Measurements from ENCODE around the gene TBX21.

The TBX21 gene

GRCh38 chr17:47712330-47713023 is 20.6 kb upstream of the TBX21 start:
- peaks cover 11 to 21% of the 10 kb centered on the region in 2 donors for H3K36me3 ChIP-seq (replicated peaks in 1 of 2; ENCODE audit: control insufficient read depth in 2 of 2, insufficient read depth in 2 of 2, low read length in 2 of 2)
- no peak overlapping the region for H4K91ac ChIP-seq (ENCODE audit: low read depth, low read length, poor library complexity)
- no peaks in the 10 kb centered on the region for H3K79me1 ChIP-seq (ENCODE audit: low read depth, low read length)
- H2BK5ac ChIP-seq (ENCODE audit: low read length), result no peak overlapping the region
- H3K18ac ChIP-seq (ENCODE audit: low read length), result no peak overlapping the region
- no peak overlapping the region for H2AK5ac ChIP-seq (ENCODE audit: low read depth, low read length)
- no peak overlapping the region for H2BK120ac ChIP-seq (ENCODE audit: low read depth, low read length)
- no peak overlapping the region for H3K14ac ChIP-seq (ENCODE audit: low read length)
- WGBS, 2 donors (ENCODE audit: extremely low coverage in 2 of 2, insufficient read length in 2 of 2, insufficient replicate concordance in 1 of 2), result no CpG with 5 or more reads among the region's 5 CpGs
- no peak overlapping the region for H3K4me3 ChIP-seq (ENCODE audit: low read length in 2 of 2)
- H3K4ac ChIP-seq (ENCODE audit: low read length), result no peak overlapping the region
- H3K27ac ChIP-seq (replicated peaks; ENCODE audit: low read length), result no peak overlapping the region
- H3K9me3 ChIP-seq (replicated peaks in 1 of 2; ENCODE audit: control insufficient read depth in 2 of 2, insufficient read depth in 1 of 2, low read depth in 1 of 2, low read length in 2 of 2), result no peaks in the 10 kb centered on the region
- peaks cover 3 to 14% of the 10 kb centered on the region in 2 donors for H3K4me1 ChIP-seq (ENCODE audit: control insufficient read depth in 2 of 2, insufficient read depth in 1 of 2, low read depth in 1 of 2, low read length in 2 of 2)
- no peak overlapping the region for H3K23ac ChIP-seq (ENCODE audit: low read depth, low read length, poor library complexity)
- H4K8ac ChIP-seq (ENCODE audit: low read depth, low read length), result no peak overlapping the region
- H2BK12ac ChIP-seq (ENCODE audit: low read length), result no peak overlapping the region
- H2BK15ac ChIP-seq (ENCODE audit: low read length), result no peak overlapping the region
- no peak overlapping the region for H3K4me2 ChIP-seq (ENCODE audit: insufficient read depth, low read length, poor library complexity, severe bottlenecking)
- H3K9ac ChIP-seq (ENCODE audit: low read depth, low read length, poor library complexity), result no peak overlapping the region
- no peak for DNase-seq (ENCODE audit: low spot score)
- peaks cover 0 to 26% (median 12%) of the 10 kb centered on the region in 3 experiments for H3K27me3 ChIP-seq (ENCODE audit: control insufficient read depth in 3 of 3, insufficient read depth in 3 of 3, low read depth in 1 of 3, low read length in 3 of 3)
- H2AFZ ChIP-seq (ENCODE audit: low read length), result no peak overlapping the region

- Histone ChIP-seq H3K36me3 (replicated peaks in 1 of 2; ENCODE audit: control insufficient read depth in 2 of 2, insufficient read depth in 2 of 2, low read length in 2 of 2) (peaks cover 11 to 21% of the 10 kb centered on the region in 2 donors), H3K14ac (ENCODE audit: low read length) (peak overlapping the region; percentile 47), H2AK5ac (ENCODE audit: low read depth, low read length) (peak overlapping the region; percentile 33), H3K4me3 (ENCODE audit: low read length in 2 of 2) (no peak overlapping the region), H2BK5ac (ENCODE audit: low read length) (no peak overlapping the region), H3K27ac (replicated peaks; ENCODE audit: low read length) (no peak overlapping the region), H3K4me2 (ENCODE audit: insufficient read depth, low read length, poor library complexity, severe bottlenecking) (no peak overlapping the region), H3K23ac (ENCODE audit: low read depth, low read length, poor library complexity) (peak overlapping the region; percentile 68), H3K9ac (ENCODE audit: low read depth, low read length, poor library complexity) (peak overlapping the region; percentile 9), H3K4me1 (ENCODE audit: control insufficient read depth in 2 of 2, insufficient read depth in 1 of 2, low read depth in 1 of 2, low read length in 2 of 2) (peaks cover 0 to 9% of the 10 kb centered on the region in 2 donors), H4K91ac (ENCODE audit: low read depth, low read length, poor library complexity) (no peak overlapping the region), H3K27me3 (ENCODE audit: control insufficient read depth in 3 of 3, insufficient read depth in 3 of 3, low read depth in 1 of 3, low read length in 3 of 3) (peaks cover 0 to 41% (median 8%) of the 10 kb centered on the region in 3 experiments), H2BK120ac (ENCODE audit: low read depth, low read length) (no peak overlapping the region), H2AFZ (ENCODE audit: low read length) (no peak overlapping the region), H2BK15ac (ENCODE audit: low read length) (no peak overlapping the region), H3K79me1 (ENCODE audit: low read depth, low read length) (no peaks in the 10 kb centered on the region), H3K9me3 (replicated peaks in 1 of 2; ENCODE audit: control insufficient read depth in 2 of 2, insufficient read depth in 1 of 2, low read depth in 1 of 2, low read length in 2 of 2) (no peaks in the 10 kb centered on the region), H3K4ac (ENCODE audit: low read length) (no peak overlapping the region), H2BK12ac (ENCODE audit: low read length) (no peak overlapping the region), H3K18ac (ENCODE audit: low read length) (peak overlapping the region; percentile 77), H4K8ac (ENCODE audit: low read depth, low read length) (no peak overlapping the region)
- no CpG with 5 or more reads among the region's 15 CpGs for WGBS, 2 donors (ENCODE audit: extremely low coverage in 2 of 2, insufficient read length in 2 of 2, insufficient replicate concordance in 1 of 2)
- no peak for DNase-seq (ENCODE audit: low spot score)
Observed at GRCh38 chr17:47713980-47714700, 18.9 kb upstream of the TBX21 start.

GRCh38 chr17:47714773-47715396 is 18.2 kb upstream of the TBX21 start:
- Histone ChIP-seq H2AFZ (ENCODE audit: low read length) (no peak overlapping the region), H2BK12ac (ENCODE audit: low read length) (no peak overlapping the region), H3K36me3 (replicated peaks in 1 of 2; ENCODE audit: control insufficient read depth in 2 of 2, insufficient read depth in 2 of 2, low read length in 2 of 2) (peaks cover 8 to 15% of the 10 kb centered on the region in 2 donors), H3K27me3 (ENCODE audit: control insufficient read depth in 3 of 3, insufficient read depth in 3 of 3, low read depth in 1 of 3, low read length in 3 of 3) (peaks cover 0 to 48% (median 7%) of the 10 kb centered on the region in 3 experiments), H3K4ac (ENCODE audit: low read length) (no peak overlapping the region), H3K18ac (ENCODE audit: low read length) (no peak overlapping the region), H3K9me3 (replicated peaks in 1 of 2; ENCODE audit: control insufficient read depth in 2 of 2, insufficient read depth in 1 of 2, low read depth in 1 of 2, low read length in 2 of 2) (no peaks in the 10 kb centered on the region), H3K9ac (ENCODE audit: low read depth, low read length, poor library complexity) (no peak overlapping the region), H2BK120ac (ENCODE audit: low read depth, low read length) (no peak overlapping the region), H2BK15ac (ENCODE audit: low read length) (no peak overlapping the region), H4K91ac (ENCODE audit: low read depth, low read length, poor library complexity) (no peak overlapping the region), H3K27ac (replicated peaks; ENCODE audit: low read length) (no peak overlapping the region), H3K4me2 (ENCODE audit: insufficient read depth, low read length, poor library complexity, severe bottlenecking) (no peak overlapping the region), H3K79me1 (ENCODE audit: low read depth, low read length) (no peaks in the 10 kb centered on the region), H2BK5ac (ENCODE audit: low read length) (no peak overlapping the region), H3K23ac (ENCODE audit: low read depth, low read length, poor library complexity) (peak overlapping the region; percentile 68), H3K4me1 (ENCODE audit: control insufficient read depth in 2 of 2, insufficient read depth in 1 of 2, low read depth in 1 of 2, low read length in 2 of 2) (peaks cover 0 to 9% of the 10 kb centered on the region in 2 donors), H4K8ac (ENCODE audit: low read depth, low read length) (no peak overlapping the region), H3K4me3 (ENCODE audit: low read length in 2 of 2) (no peak overlapping the region), H2AK5ac (ENCODE audit: low read depth, low read length) (no peak overlapping the region), H3K14ac (ENCODE audit: low read length) (no peak overlapping the region)
- no peak for DNase-seq (ENCODE audit: low spot score)
- no CpG with 5 or more reads among the region's 6 CpGs for WGBS, 2 donors (ENCODE audit: extremely low coverage in 2 of 2, insufficient read length in 2 of 2, insufficient replicate concordance in 1 of 2)

Data from neuronal stem cell (in vitro differentiated cells).